Calu3 (cell line): ENCODE results near the gene GRSF1. TPM values are rescaled to one million over a fixed set of nuclear protein-coding genes. Genes with fewer than 3 reads are reported as not detected.

Source experiments
- Bru-seq: library from RNA; stranded (reverse); fragments of 400-500 nt; gene quantifications from one replicate; lab custom pipeline; 2021; lab: Mats Ljungman, UMichigan
- BruChase-seq, 2 experiments: library from RNA; stranded (reverse); fragments of 400-500 nt; gene quantifications; one replicate each; lab custom pipeline; 2021; lab: Mats Ljungman, UMichigan
- BruUV-seq: library from RNA; stranded (reverse); fragments of 400-500 nt; replicated peaks from 2 replicates; lab custom pipeline; 2021; lab: Mats Ljungman, UMichigan
- CTCF ChIA-PET: fragments of 300-600 bp; sonication (Branson Sonifier 250); formaldehyde crosslinking; loops from one replicate; lab custom pipeline; 2022; ENCODE audit warnings: antibody characterized with exemption; lab: Charles Lee
- DNase-seq: peaks from one replicate; pipeline ENCODE4 v3.0.0; 2022
- H3K27ac Mint-ChIP-seq: one replicate; pipeline ENCODE4 v1.8.0; 2022; ENCODE audit warnings: mixed read lengths; ENCODE audit not compliant: unreplicated experiment
- H3K27me3 Mint-ChIP-seq: one replicate; pipeline ENCODE4 v1.8.0; 2022; ENCODE audit warnings: mixed read lengths; ENCODE audit not compliant: unreplicated experiment
- H3K36me3 Mint-ChIP-seq: one replicate; pipeline ENCODE4 v1.8.0; 2022; ENCODE audit warnings: mild to moderate bottlenecking, moderate library complexity, mixed read lengths; ENCODE audit not compliant: insufficient read depth, unreplicated experiment
- H3K4me1 Mint-ChIP-seq: one replicate; pipeline ENCODE4 v1.8.0; 2022; ENCODE audit warnings: mild to moderate bottlenecking, low read depth, mixed read lengths; ENCODE audit not compliant: unreplicated experiment
- H3K4me3 Mint-ChIP-seq: one replicate; pipeline ENCODE4 v1.8.0; 2022; ENCODE audit warnings: mild to moderate bottlenecking, low read depth, moderate library complexity, mixed read lengths; ENCODE audit not compliant: unreplicated experiment
- H3K9me3 Mint-ChIP-seq: one replicate; pipeline ENCODE4 v1.8.0; 2022; ENCODE audit warnings: low read depth, mixed read lengths; ENCODE audit not compliant: unreplicated experiment
- CTCF ChIP-seq: fragments of 200-600 bp; IDR thresholded peaks from one replicate; pipeline ENCODE4 v1.8.0; 2022; ENCODE audit warnings: antibody characterized with exemption; ENCODE audit not compliant: unreplicated experiment
- intact Hi-C: fragments of 100-400 bp; cut with micrococcal nuclease; formaldehyde crosslinking; loops from one replicate; pipeline ENCODE4 v1.10.0; 2022; ENCODE audit not compliant: unreplicated experiment
- long read RNA-seq: library from polyadenylated mRNA; stranded (forward); transcript quantifications from one replicate; pipeline ENCODE4 v2.0.0, GENCODE V29; 2022
- total RNA-seq: library from RNA; stranded (reverse); gene quantifications from 2 replicates; pipeline ENCODE4 v1.2.3, GENCODE V29; 2022

Gene GRSF1
- total RNA-seq (63.0 and 68.7 TPM in 2 replicates), Bru-seq, nascent RNA (percentile 88 among the genes with signal in this experiment), BruChase-seq, experiment 1, labeled RNA remaining after a 6-hour chase (percentile 92 among the genes with signal in this experiment), BruChase-seq, experiment 2, labeled RNA remaining after a 2-hour chase (percentile 90 among the genes with signal in this experiment)
- long read RNA-seq, full-length matches to known transcripts, result 82 of 179 reads
- long read RNA-seq, partial matches to known transcripts, result 82 of 179 reads
- long read RNA-seq, other reads (novel, unspliced or antisense), result 15 of 179 reads

GRCh38 chr4:70839589-70840093 lies at the start of gene GRSF1:
Gene GRSF1 (minus strand): TSS chr4:70839890. CDS start chr4:70839827, 63 bp downstream.
- no peak for TF ChIP-seq CTCF
- DNase-seq, result peak; percentile 93
- Mint-ChIP-seq H3K27me3 (no peaks in the 10 kb centered on the region), H3K27ac (peak within 1 kb of the TSS; percentile 74), H3K36me3 (peaks cover 41% of the 10 kb centered on the region), H3K4me3 (peak within 1 kb of the TSS; percentile 93), H3K4me1 (peaks cover 9% of the 10 kb centered on the region), H3K9me3 (no peaks in the 10 kb centered on the region)
- CTCF ChIA-PET, result interaction anchor here (0.6 to 1.3 kb wide), 3 partner anchors 21 to 63 kb away, joined by 3 to 11 read pairs (median 8); partner anchors contain the start of gene MOB1B
- no TSS peak for BruUV-seq
- intact Hi-C loops, result loop anchor here (10.0 kb wide), 1 partner anchor 135 kb away; no protein-coding TSS in a partner anchor

- Mint-ChIP-seq H3K9me3 (no peaks in the 10 kb centered on the region), H3K4me1 (no peaks in the 10 kb centered on the region), H3K27ac (no peak overlapping the region), H3K27me3 (no peaks in the 10 kb centered on the region), H3K4me3 (no peak overlapping the region), H3K36me3 (no peaks in the 10 kb centered on the region)
- CTCF ChIA-PET, result interaction anchor here (0.7 kb wide), 3 partner anchors 20 to 757 kb away, joined by 3 to 4 read pairs (median 3); no protein-coding TSS in a partner anchor
- BruUV-seq, result no TSS peak
- TF ChIP-seq CTCF, result no peak
- DNase-seq, result no peak
- intact Hi-C loops, result no loop called here
Measured at GRCh38 chr4:70885174-70885573, 45.5 kb upstream of the GRSF1 start.

GRCh38 chr4:70880739-70881138 lies 41.0 kb upstream of the GRSF1 start:
- Mint-ChIP-seq H3K27me3 (no peaks in the 10 kb centered on the region), H3K4me1 (no peaks in the 10 kb centered on the region), H3K4me3 (no peak overlapping the region), H3K27ac (no peak overlapping the region), H3K9me3 (no peaks in the 10 kb centered on the region), H3K36me3 (no peaks in the 10 kb centered on the region)
- BruUV-seq, result no TSS peak
- DNase-seq, result no peak
- intact Hi-C loops, result no loop called here
- CTCF ChIA-PET, result no interaction called here
- no peak for TF ChIP-seq CTCF

- TF ChIP-seq CTCF, result no peak
- CTCF ChIA-PET, result no interaction called here
Measured at GRCh38 chr4:70877556-70877955, 37.9 kb upstream of the GRSF1 start.

More at GRCh38 chr4:70877556-70877955, 37.9 kb upstream of the GRSF1 start:
- Mint-ChIP-seq H3K27me3 (no peaks in the 10 kb centered on the region), H3K36me3 (no peaks in the 10 kb centered on the region), H3K27ac (no peak overlapping the region), H3K4me3 (no peak overlapping the region), H3K9me3 (no peaks in the 10 kb centered on the region), H3K4me1 (no peaks in the 10 kb centered on the region)
- no TSS peak for BruUV-seq
- intact Hi-C loops, result no loop called here
- no peak for DNase-seq
